T-helper 22 cell (primary cell): ENCODE results near the gene STXBP2.
"Not testable (repeated sequence)": the region's sequence is repeated elsewhere in the genome, so short reads cannot be mapped to it uniquely, and the experiment has no call there.

Source experiments
- DNase-seq: peaks from one replicate; pipeline ENCODE4 v3.0.0-alpha.2; 2020; ENCODE audit warnings: low read depth

Gene STXBP2

GRCh38 chr19:7635670-7636069, 1.2 kb upstream of the STXBP2 start:
- no peak for DNase-seq

GRCh38 chr19:7636317-7636690, 606 bp upstream of the STXBP2 start:
- DNase-seq, result no peak

- no peak for DNase-seq
Observed at GRCh38 chr19:7637374-7638256, 705 bp downstream of the STXBP2 start.

- DNase-seq, result no peak
Observed at GRCh38 chr19:7638802-7639465, 2.0 kb downstream of the STXBP2 start.

- DNase-seq, result no peak
Observed at GRCh38 chr19:7639863-7640348, 3.0 kb downstream of the STXBP2 start.

GRCh38 chr19:7640803-7641202, 3.9 kb downstream of the STXBP2 start:
- DNase-seq, result no peak

GRCh38 chr19:7641290-7642276, 4.7 kb downstream of the STXBP2 start:
- DNase-seq, result no peak

- no peak for DNase-seq
Observed at GRCh38 chr19:7642295-7643030, 5.6 kb downstream of the STXBP2 start.

GRCh38 chr19:7643031-7643415, 6.1 kb downstream of the STXBP2 start:
- DNase-seq, result no peak

- DNase-seq, result not testable (repeated sequence)
Observed at GRCh38 chr19:7643629-7644549, 7.0 kb downstream of the STXBP2 start.

GRCh38 chr19:7644550-7644877, 7.6 kb downstream of the STXBP2 start:
- DNase-seq, result no peak

GRCh38 chr19:7645163-7645562, 8.3 kb downstream of the STXBP2 start:
- DNase-seq, result no peak

- no peak for DNase-seq
Observed at GRCh38 chr19:7645656-7646425, 8.9 kb downstream of the STXBP2 start.

GRCh38 chr19:7646426-7646700, 9.5 kb downstream of the STXBP2 start:
- no peak for DNase-seq

GRCh38 chr19:7647156-7647555, 10.2 kb downstream of the STXBP2 start:
- no peak for DNase-seq

GRCh38 chr19:7648265-7649014, 11.5 kb downstream of the STXBP2 start:
- no peak for DNase-seq

GRCh38 chr19:7650148-7650547, 13.2 kb downstream of the STXBP2 start:
- DNase-seq, result no peak

- DNase-seq, result peak; percentile 70
Observed at GRCh38 chr19:7652061-7652641, 15.2 kb downstream of the STXBP2 start.

GRCh38 chr19:7654401-7654800, 17.5 kb downstream of the STXBP2 start:
- DNase-seq, result no peak
